ENCODE results near the gene NXNL1.

NXNL1 gene

DNA sequence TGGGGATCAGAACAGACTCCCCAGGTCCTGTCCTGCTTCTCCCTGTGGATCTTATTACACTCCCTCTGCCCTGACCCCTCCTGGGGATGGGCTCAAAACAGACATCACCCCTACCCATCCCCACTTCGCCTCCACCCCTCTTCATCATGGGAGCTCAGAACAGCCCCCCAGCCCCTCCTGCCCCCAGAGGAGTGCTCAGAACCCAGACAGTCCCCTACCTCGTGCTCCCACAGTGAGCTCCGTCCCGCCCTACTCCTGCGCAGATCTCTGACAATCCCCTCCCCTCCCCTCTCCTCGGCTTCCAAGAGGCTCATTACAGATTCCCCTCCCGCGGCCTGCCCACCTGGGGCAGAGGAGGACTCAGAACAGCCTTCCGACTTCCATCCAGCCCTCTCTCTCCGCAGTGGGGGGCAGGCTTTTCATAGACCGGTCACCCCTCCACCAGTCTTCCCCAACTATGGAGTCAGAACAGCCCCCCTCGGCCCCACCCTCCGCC is 6.1 kb downstream of the NXNL1 start:
- no peak for DNase-seq

DNA sequence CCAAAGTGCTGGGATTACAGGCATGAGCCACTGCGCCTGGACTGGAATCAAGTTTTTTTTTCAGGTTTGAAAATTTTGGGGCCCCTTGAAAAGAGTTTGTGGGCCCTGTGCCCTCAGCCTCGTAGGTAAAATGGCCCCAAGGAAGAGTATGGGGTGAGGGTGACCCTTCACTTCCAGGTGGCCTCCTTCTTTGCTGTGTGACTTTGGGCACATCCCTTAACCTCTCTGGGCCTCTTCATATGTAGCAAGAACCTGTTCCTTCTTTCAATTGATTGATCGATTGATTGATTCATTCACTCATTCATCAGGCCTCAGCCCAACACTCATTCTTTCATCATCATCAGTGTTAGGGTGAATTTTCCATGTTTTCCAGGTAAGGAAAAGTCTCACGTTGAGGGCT is 8.9 kb downstream of the NXNL1 start:
- DNase-seq = no peak

DNA sequence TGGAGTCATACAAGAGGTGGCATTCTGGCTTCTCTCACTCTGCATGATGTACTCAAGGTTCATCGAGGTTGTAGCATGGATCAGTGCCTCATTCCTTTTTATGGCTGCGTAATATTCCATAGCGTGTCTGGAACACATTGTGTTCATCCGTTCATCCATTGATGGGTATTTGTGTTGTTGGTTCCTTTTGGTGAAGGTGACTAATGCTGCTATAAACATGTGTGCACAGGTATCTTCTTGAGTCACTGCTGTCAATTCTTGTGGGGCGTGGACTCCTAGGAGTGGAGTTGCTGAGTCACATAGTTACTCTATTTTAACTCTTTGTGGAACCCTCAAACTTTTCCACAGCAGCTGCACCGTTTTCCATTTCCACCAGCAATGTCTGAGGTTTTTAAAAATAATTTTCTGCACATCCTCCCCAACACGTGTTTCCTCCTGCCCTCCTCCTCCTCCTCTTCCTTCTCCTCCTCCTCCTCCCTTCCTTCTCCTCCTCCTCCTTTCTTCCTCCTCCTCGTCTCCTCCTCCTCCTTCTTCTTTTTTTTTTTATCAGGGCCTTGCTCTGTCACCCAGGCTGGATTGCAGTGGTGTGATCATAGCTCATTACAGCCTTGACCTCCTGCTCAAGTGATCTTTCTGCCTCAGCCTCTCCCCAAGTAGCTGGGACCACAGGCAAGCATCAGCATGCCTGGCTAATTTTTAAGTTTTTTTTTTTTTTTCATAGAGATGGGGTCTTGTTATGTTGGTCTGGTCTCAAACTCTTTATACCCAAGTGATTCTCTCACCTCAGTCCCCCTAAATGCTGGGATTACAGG is 10.3 kb downstream of the NXNL1 start:
- DNase-seq = no peak

DNA sequence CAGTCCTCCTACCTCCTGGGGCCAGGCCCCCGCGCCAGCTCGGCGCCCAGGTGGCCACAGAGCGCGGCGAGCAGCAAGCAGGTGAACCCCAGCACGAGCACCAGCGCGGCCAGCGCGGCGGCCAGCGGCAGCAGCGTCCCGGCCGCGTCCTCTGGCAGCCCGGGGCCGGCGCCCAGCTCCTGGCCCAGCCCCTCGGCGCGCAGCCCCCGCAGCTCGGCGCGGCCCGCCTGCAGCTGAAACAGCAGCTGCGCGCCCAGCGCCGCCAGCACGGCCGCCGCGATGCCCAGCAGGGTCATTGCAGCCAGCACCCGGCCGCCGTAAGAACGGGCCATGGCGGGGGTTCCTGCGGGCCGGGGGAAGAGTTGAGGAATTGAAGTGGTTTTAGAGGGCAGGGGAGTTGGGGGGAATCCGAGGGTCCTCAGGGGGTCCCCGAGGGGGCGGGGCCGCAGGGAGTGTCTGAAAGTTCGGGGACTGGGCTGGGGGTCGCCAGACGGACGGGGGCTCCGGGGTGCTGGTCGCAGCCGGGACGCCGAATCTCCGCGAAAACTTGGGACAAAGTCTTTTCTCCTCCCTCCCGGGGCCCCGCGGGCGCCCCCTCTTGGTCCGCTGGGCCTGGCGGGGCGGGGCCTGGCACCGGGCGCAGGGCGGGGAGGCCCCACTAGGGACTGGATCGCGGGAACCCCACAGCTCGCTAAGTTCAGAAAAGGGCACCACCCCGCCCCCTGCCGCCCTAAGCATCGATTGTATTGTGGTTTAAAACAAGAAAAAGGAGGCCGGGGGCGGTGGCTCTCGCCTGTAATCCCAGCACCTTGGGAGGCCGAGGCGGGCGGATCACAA is 12.4 kb downstream of the NXNL1 start, which contains the start of gene TMEM221:
TSS of gene TMEM221 (minus strand) at position 538 of the 837 bp plus-strand sequence. CDS start at position 332, 206 bp downstream.
- DNase-seq = peak; percentile 55

DNA sequence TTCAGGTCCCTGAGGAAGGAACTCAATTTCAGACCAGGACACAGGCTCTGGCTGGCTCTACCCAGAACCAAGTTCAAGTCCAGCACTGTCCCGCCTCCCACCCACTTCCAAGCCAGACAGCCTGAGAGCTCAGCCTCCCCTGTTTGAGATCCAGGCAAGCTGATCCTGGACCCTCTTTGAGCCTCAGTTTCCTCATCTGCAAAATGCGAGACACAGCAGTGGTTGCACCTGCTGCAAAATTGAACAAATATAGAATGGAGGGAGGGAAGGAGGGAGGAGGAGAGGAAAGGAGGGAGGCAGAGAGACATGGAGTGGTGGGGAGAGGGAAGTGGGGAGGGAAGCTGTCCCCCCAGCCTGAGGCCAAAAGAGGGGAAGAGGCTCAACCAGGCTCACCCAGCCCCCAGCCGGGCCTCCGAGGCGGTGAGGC is 13.0 kb downstream of the NXNL1 start:
- no peak for DNase-seq

DNA sequence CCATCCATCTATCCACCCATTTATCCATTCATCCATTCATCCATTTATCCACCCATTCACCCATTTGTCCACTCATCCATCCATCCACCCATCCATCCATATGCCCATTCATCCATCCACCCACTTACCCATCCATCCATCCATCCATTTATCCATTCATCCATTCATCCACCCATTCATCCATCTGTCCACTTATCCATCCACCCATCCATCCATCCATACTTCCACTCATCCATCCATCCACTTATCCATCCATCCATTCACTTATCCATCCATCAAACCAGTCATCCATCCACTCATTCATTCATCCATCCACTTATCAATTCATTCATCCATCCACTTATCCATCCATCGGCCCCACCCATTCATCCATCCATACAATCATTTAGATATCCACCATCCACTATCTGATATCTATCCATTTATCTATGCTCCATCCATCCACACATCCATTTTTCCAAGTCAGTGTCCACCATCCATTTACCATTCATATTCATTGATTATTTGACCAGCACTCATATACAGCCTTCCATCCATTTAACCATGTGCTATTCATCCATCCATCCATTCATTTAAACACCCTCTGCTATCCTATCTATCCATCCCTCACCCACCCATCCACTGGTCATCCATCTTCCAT is 15.1 kb downstream of the NXNL1 start:
- DNase-seq = no peak

DNA sequence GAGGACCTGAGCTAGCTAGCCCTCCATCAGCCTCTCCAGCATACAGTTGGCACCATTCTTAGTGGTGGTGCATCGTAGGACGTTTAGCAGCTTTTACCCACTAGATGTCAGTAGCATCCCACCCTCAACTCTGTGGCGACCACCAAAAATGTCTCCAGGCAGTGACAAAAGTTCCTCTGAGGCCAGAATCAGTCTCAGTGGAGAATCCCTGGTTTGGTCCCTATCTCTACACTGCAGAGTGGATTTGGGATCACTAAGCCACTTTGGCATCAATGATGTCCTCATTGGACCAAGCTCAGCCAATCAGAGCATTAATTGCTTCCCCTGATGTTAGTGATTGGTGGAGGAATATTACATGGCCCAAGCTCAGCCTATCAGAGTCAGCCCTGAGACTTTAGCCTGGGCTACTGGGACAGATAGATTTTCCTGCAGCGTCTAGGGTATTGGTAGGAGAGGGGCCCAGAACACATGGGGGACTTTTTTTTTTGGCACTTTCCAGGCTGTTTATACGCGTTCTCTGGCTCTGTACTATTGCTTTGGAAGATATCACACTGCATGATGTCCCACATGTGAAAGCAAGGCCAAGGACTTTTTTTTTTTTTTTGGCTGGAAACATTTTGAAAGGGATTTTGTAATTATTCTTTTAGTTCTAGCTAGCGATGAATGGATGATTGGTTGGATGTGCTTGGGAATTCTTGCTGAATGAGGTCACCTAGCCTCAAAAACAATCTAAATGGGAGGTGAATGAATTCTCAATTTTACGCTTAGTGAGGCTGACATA is 19.3 kb downstream of the NXNL1 start:
- no peak for DNase-seq

DNA sequence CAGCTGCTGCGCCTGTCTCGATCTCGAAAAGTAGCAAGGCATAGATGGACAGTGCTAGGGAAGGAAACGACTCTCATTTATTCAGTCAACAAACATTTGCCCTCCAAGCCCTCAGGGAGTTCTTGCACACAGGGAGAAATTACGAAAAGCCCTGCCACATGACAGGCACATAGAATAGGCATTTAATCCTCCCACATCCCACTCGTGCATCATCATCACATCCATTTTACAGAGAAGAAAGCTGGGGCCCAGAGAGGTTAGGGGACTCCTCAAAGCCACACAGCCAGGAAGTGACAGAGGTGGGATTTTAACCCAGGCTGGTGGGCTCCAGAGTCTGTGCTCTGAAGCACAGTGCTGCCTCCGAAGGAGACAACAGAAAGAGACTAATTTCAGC is 23.9 kb downstream of the NXNL1 start:
- DNase-seq = no peak

DNA sequence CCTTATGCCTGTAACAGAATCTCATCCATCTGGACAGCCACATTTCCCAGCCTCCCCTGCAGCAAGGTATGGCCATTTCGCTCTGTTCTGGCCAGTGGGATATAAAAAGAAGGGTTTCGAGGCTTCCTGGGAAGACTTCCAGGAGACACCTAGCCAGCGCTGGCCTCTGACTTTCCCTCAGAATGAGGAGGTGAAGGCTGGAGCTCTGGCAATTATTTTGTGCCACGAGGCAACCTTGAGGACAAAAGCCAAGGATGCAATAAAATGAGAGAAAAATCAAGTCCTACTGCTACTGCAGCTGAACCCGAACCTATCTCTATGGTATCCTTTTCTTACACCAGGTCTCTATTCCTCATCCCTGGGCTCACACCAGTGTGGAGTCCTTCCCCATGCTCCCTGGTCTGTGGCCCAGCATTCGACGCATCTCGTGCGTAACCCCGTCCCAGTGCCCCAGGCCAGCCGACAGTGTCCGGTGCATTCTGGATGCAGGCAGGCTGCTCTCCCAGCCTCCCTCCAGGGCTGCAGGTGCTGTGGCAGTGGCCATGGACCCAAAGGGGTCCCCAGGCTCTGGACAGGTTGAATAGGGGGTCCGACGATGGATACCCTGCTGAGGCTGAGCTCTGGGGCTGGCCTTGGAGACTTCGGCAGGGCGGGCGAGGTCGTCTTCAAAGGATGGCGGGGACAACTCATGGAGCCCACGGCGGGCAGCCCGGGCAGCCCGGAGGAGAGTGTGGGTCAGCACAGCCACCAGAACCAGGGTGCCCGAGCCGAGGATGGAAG is 24.4 kb downstream of the NXNL1 start:
- DNase-seq = no peak

DNA sequence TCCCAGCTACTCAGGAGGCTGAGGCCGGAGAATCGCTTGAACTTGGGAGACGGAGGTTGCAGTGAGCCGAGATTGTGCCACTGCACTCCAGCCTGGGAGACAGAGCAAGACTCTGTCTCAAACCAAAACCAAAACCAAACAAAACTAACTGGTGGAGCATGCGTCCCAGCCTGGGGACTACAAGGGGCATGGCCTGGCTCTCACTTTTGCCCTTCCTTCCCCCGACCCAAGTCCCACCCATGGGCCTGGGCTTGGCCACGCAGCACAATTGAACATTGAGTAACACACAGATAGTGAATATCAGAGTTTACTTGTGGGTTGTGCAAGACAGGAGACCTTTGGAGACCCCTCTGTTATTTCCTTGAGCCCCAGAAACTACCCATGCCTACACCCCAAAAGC is 25.5 kb downstream of the NXNL1 start:
- DNase-seq = no peak

DNA sequence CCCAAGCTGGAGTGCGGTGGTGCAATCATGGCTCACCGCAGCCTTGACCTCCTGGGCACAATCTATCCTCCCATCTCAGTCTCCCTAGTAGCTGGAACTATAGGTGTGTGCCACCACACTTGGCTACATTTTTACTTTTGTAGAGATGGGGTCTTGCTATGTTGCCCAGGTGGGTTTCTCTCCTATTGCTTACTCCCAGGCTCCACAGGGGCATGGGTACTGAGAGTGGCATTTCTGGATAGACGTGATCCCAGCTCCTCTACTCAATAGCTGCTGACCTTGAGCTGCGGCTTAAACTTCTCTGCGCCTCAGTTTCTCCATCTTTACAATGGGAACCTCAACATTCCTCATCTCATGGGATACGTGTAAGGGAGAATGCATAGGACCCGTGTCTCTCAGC is 29.3 kb downstream of the NXNL1 start:
- DNase-seq = no peak

DNA sequence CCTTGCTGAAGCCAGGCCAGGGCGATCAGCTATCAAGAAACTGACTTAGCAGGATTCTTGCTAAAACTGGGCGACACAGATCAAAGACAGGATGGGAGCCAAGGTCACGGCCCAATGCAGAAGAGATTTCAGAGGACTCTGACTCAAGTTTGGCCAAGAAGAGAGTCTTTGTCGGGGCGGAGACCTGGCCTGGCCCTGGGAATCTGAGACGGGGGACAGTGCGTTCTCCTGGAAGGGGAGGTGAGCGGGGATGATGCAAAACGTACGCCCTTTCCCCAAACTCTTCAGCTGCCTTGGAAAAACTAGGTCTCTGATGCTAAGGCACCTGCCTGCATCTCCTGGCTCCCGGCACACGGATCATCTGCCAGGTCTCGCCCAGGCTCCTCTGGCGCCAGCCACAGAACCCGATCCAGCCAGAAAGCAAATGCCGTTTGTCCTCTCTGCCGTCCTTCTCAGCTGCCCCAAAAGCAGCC is 31.0 kb downstream of the NXNL1 start:
- DNase-seq = no peak

DNA sequence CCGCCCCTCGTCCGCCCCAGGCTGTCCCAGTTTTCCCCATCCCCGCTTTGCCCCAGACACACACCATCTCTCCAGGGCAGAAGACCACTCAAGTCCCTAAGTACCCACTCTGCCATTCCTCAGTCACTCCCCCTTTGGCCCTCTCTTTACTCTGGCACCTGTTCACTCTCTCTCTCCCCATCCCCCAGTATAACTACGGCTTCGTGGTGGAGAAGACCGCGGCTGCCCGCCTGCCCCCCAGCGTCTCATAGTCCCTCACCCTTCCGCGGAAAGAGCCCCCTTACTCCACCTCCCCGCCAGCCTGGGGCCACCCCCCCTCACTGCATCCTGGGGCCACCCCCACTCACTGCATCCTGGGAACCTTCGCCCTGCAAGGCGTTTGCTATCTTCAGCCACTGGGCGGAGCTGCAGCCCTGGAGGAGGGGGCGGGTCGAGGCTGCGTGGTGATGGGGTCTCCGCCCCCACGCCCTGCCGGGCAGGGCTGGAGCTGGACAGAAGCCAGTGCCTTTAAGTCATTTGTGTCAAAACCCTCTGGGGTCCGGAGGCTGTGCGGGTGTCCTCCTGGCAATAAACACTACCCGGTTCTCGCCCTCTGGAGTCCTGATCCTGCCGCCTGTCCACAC is 35.9 kb downstream of the NXNL1 start:
- DNase-seq = no peak

DNA sequence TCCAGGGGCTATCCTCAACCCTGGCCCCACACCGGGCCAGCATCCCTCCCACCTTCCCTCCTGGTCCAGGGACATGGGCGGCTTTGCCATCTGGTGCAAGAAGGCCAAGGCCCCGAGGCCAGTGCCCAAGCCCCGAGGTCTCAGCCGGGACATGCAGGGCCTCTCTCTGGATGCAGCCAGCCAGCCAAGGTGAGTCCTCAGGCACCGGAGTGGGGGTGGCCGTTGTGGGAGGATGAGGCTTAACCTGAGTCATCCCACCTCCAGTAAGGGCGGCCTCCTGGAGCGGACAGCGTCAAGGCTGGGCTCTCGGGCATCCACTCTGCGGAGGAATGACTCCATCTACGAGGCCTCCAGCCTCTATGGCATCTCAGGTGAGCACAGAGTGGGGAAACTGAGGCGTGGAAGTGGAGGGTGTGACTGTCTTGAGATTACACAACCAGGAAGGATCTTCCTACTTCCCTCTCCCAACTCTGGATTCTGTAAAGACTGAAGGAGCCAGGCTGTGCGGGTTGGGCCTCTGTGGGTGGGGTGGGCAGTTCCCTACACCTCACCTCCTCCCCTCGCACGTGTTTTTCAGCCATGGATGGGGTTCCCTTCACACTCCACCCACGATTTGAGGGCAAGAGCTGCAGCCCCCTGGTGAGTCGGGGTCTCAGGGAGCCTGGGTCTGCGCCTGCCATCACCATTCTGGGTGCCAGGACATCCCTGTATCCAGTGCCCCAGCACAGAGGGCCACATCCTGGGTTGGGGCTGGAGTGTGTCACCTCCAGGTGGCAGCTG is 37.1 kb downstream of the NXNL1 start:
- no peak for DNase-seq

DNA sequence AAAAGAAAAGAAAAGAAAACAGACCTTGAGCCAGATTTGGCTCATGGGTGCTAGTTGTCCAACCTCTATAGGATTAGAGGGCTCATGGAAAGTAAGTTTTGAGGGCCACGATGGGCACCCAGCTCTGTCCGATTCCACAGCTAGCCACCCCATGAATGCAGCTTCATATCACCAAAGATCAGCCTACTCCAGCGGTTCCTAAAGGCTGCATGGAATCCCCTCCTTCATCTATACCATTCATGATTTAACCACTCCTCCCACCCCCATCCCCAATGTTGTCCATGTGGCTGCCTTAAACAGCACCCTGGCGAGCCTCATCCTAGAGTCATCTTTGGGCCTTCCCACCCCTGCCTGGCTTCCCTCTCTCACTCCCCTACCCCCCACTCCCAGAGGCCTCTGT is 38.8 kb downstream of the NXNL1 start:
- no peak for DNase-seq

DNA sequence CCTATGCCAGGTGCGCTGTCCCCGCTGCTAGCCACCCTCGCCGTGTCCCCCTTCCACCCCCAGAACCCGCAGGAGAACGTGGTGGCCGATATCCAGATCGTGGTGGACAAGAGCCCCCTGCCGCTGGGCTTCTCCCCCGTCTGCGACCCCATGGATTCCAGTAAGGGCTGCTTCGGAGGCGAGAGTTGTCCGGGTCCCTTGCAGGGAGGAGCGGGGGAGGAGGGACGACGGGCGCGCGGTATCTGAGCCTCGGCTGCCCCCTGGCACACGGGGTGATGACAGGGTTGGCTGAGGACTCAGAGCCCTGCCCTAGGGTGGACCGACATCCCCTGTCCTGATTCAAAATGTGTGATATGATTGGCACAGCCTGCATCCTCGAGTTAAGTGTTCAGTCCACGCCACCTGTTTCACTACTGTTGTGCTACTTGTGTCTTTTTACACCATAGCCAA is 40.2 kb downstream of the NXNL1 start:
- peak; percentile 22 for DNase-seq

DNA sequence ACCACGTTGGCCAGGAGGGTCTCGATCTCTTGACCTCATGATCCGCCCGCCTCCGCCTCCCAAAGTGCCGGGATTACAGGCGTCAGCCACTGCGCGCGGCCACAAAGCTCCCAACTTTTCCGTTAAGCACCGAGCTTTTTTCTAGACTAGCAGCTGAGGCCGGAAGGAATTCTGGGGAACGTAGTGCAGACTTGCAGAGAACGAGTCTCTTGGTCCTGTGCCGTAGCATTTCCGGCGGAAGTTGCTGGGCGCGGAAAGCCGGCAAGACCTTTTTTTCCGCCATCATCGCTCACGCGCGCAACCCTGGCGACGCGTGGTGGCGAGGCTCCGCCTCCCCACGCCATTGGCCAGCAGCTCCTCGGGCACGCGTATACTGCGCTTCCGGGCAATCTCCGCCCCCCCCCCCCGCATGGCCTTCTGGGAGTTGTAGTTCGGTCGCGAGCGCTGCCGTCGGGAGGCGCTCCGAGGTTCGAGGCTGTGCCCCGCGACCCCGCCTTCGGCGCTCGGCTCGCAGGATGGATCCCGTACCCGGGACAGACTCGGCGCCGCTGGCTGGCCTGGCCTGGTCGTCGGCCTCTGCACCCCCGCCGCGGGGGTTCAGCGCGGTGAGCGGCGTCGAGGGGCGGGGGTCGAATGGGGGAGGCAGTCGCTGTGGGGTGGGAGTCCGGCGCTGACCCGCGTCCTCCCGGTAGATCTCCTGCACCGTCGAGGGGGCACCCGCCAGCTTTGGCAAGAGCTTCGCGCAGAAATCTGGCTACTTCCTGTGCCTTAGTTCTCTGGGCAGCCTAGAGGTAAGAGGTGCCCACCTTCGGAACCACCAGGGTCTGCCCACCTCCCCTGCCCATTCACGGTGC is 40.9 kb downstream of the NXNL1 start, which contains the start of gene MVB12A:
TSS of gene MVB12A (plus strand) at position 427 of the 854 bp plus-strand sequence. CDS start at position 516, 89 bp downstream.
- DNase-seq = peak; percentile 98

DNA sequence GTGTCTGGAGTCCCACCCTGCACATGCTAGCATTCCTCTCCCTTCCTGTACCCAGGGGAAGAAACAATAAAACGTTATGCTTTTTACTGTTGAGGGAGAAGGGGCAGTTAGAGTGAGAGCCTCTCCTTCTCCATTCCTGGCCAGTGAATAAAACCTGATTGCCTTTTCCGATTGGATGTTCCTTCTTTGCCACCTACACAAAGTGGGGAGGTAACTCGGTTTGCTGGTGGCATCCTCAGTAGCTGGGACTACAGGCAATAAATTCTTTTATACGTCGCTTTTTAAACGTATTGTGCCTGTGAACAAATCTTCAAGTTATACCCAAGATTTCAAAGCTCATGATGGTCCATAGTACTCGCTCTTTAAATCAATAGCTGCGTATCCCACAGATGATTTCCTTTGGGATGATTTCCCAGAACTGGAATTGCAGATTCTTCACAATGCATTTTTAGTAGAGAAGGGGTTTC is 41.5 kb downstream of the NXNL1 start:
- DNase-seq = no peak

DNA sequence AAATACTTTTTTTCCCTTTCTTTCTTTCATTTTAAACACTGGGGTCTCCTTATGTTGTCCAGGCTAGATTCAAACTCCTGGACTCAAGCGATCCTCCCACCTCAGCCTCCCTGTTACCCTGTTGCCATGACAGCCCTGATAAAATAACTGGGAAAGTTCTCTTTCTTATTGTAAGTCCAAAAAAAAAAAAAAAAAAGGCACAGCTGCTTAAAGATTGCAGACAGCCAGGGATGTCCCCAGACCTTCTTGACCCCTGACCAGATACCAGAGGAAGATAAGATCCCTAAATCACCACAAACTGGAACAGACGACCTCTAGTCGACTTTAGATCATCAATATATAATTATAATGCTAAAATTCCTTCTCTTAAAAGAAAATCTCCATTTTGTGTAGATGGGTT is 42.0 kb downstream of the NXNL1 start:
- DNase-seq = no peak
